ENCODE results near the gene NUB1.
A peak's percentile ranks its signal among the peaks of the same experiment; 100 is the strongest.

The NUB1 gene

DNA sequence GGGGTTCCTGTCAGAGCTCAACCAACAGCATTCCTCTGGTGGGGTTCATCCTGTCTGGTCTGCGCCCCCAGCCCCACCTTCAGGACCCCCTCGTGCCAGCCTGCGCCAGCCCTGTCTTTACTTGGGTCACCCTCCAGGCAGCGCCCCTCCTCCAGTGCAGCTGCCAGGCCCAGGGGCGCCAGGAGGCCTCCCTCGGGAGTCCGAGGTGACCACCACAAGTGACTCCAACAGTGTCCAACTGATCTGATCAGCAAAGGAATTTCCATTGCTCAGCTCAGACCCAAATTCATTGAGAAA lies 57.6 kb downstream of the NUB1 start:
- Histone ChIP-seq H3K4me3 (ENCODE audit: low read depth, low read length) (no peak overlapping the region), H3K27ac (no peak overlapping the region), H3K36me3 (replicated peaks) (no peaks in the 10 kb centered on the region), H3K27me3 (replicated peaks) (peaks cover 10% of the 10 kb centered on the region)
- TF ChIP-seq CTCF (IDR thresholded peaks at IDR 0.05; ENCODE audit: low read depth, low read length, missing control alignments) = no peak
- in situ Hi-C loops (cut with HindIII; ENCODE audit: low pct_ligation_motif_present, low sequenced_read_pairs) = no loop called here
- DNase-seq = no peak

DNA sequence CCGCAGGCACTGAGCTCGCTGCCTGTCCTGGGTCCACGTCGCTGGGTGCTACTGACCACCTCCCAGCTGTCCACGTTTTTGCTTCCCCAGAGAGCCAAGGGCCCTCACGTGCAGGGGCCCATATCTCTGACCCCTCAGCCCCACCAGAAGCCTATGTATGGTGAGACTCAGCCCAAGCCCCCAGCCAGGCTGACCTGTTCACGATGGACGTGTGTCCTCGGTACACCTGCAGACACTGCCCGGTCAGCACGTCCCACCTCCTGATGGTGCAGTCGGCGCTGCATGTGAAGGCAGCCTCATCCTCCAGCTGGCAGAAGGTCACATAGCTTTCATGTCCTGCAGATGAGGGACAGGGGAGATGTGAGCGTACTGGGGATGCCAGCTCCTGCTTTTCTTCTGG lies 58.3 kb downstream of the NUB1 start:
- H3K27me3 ChIP-seq (replicated peaks) = peaks cover 10% of the 10 kb centered on the region
- in situ Hi-C loops (cut with HindIII; ENCODE audit: low pct_ligation_motif_present, low sequenced_read_pairs) = no loop called here
- H3K27ac ChIP-seq = no peak overlapping the region
- TF ChIP-seq CTCF (IDR thresholded peaks at IDR 0.05; ENCODE audit: low read depth, low read length, missing control alignments) = no peak
- H3K36me3 ChIP-seq (replicated peaks) = no peaks in the 10 kb centered on the region
- no peak for DNase-seq
- no peak overlapping the region for H3K4me3 ChIP-seq (ENCODE audit: low read depth, low read length)

- H3K27ac ChIP-seq = no peak overlapping the region
- H3K4me3 ChIP-seq (ENCODE audit: low read depth, low read length) = no peak overlapping the region
- TF ChIP-seq CTCF (IDR thresholded peaks at IDR 0.05; ENCODE audit: low read depth, low read length, missing control alignments) = no peak
- H3K36me3 ChIP-seq (replicated peaks) = no peaks in the 10 kb centered on the region
- in situ Hi-C loops (cut with HindIII; ENCODE audit: low pct_ligation_motif_present, low sequenced_read_pairs) = no loop called here
- peaks cover 10% of the 10 kb centered on the region for H3K27me3 ChIP-seq (replicated peaks)
- DNase-seq = no peak
Measured at GRCh38 chr7:151400626-151401315, 59.2 kb downstream of the NUB1 start.

DNA sequence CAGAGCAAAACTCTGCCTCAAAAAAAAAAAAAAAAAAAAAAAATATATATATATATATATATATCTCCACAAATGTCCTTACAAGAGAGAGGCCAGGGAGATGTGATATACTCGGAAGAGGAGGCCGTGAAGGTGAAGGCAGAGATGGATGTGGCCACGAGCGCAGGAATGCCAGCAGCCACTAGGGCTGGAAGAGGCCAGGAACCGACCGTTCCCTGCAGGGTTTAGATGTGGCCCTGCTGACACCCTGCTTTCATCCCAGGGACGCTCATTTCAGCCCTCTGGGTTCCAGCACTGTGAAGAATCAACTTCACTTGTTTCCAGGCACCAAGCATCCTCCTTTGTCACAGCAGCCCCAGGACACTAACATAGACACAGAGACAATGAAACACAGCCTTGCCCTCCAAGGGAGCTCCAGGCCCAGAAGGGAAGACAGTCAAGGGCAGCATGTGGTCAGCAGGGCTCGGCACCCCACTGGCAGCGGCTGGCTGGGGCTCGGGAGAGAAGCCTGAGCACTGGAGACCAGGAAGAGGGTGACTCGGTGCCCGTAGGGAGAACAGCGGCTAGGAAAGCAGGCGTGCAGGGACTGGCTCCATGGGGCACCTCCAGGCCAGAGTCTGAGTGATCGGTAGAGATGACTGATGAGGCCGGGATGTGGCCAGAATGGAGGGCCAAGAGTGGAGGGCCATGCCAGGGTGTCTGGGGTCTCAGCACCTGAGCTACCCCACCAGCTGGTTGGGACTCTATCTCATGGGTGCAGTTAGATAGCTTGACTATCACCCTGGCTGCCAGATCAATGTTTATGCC lies 60.6 kb downstream of the NUB1 start:
- peaks cover 10% of the 10 kb centered on the region for H3K27me3 ChIP-seq (replicated peaks)
- in situ Hi-C loops (cut with HindIII; ENCODE audit: low pct_ligation_motif_present, low sequenced_read_pairs) = no loop called here
- DNase-seq = no peak
- H3K36me3 ChIP-seq (replicated peaks) = no peaks in the 10 kb centered on the region
- no peak overlapping the region for H3K4me3 ChIP-seq (ENCODE audit: low read depth, low read length)
- no peak overlapping the region for H3K27ac ChIP-seq
- TF ChIP-seq CTCF (IDR thresholded peaks at IDR 0.05; ENCODE audit: low read depth, low read length, missing control alignments) = peak; percentile 19

DNA sequence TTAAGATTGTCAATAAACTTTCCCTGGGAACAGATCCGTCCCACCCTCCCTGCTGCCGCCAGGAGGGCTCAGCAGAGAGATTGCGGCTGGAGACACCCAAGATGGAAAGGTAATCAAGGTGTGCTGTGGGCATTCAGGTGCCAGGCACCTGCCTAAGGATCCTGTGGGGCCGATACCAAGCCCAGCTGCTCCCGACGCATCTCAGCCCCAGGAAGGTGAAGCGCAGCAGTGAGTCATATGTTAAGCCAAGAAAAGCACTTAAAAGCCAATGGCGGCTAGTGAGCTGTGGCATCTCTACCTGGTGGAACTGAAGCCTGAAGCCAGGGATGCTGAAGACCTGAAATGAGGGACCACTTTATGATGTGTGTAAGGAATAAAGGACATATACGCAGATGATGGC lies 62.2 kb downstream of the NUB1 start:
- Histone ChIP-seq H3K27ac (no peak overlapping the region), H3K36me3 (replicated peaks) (no peaks in the 10 kb centered on the region), H3K4me3 (ENCODE audit: low read depth, low read length) (no peak overlapping the region), H3K27me3 (replicated peaks) (peaks cover 15% of the 10 kb centered on the region)
- in situ Hi-C loops (cut with HindIII; ENCODE audit: low pct_ligation_motif_present, low sequenced_read_pairs) = no loop called here
- TF ChIP-seq CTCF (IDR thresholded peaks at IDR 0.05; ENCODE audit: low read depth, low read length, missing control alignments) = no peak
- no peak for DNase-seq
